Measurements from ENCODE around the gene TMC8.

GRCh38 chr17:78124836-78125137, 5.8 kb upstream of the TMC8 start:
- TF ChIP-seq CTCF (IDR thresholded peaks at IDR 0.05; ENCODE audit: low read length) = no peak
- no peak for TF ChIP-seq EZH2 (IDR thresholded peaks at IDR 0.05; ENCODE audit: borderline replicate concordance, low read length)

Measured in OCI-LY1 (cell line).